ENCODE measurements around the gene NLRX1.
A peak's percentile ranks its signal among the peaks of the same experiment; 100 is the strongest.
"Not testable (repeated sequence)": the region's sequence is repeated elsewhere in the genome, so short reads cannot be mapped to it uniquely, and the experiment has no call there.

The NLRX1 gene

DNA sequence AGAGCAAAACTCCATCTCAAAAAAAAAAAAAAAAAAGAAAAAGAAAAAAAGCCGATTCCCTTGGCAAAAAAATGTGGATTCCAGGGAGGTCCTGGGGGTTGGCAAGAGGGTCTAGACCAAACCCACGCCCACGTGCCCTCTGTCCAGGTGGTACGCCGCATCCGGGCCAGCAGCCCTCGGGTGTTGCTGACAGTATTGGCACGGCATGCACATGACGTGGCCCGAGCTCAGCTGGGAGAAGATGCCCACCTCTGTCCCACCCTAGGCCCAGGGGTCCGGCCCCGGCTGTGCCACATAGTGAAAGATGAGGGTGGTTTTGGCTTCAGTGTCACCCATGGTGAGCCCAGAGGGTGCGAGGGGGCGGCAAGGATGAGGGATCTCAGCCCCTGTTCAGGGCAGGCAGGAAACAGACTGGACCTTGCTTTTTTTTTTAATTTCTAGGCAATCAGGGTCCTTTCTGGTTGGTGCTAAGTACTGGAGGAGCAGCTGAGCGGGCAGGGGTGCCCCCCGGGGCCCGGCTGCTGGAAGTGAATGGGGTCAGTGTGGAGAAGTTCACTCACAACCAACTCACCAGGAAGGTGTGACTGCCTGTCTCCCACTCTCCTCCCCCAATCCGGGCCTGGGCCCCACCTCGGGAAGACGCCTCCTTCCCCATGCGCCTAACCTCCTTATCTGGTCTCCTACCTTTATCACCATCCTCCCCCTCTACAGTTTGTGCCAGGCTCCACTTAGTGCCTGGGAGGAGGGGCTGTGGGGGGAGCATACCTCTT is 18.8 kb downstream of the NLRX1 start:
- TF ChIP-seq CTCF (IDR thresholded peaks at IDR 0.05; ENCODE audit: insufficient read depth, low read depth, low read length, missing control alignments) = no peak
- DNase-seq (ENCODE audit: low read depth) = no peak
- H3K4me3 ChIP-seq (ENCODE audit: low read length) = no peak overlapping the region

- DNase-seq (ENCODE audit: low read depth) = no peak
- no peak for TF ChIP-seq CTCF (IDR thresholded peaks at IDR 0.05; ENCODE audit: insufficient read depth, low read depth, low read length, missing control alignments)
Observed at GRCh38 chr11:119188067-119188466, 19.5 kb downstream of the NLRX1 start.

DNA sequence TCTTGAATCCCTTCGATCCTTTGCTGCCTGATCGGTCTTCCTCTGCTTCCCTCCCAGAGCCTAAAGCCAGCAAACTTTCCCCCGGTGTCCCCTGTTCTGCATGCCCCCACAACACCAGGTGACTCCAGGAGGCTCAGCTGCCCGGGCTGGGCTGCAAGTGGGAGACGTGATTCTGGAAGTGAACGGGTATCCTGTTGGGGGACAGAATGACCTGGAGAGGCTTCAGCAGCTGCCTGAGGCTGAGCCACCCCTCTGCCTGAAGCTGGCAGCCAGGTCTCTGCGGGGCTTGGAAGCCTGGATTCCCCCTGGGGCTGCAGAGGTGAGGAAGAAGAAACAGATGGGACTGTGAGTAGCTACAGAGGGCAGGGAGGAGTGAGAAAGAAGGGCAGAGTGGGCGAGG is 20.4 kb downstream of the NLRX1 start:
- TF ChIP-seq CTCF (IDR thresholded peaks at IDR 0.05; ENCODE audit: insufficient read depth, low read depth, low read length, missing control alignments) = no peak
- no peak overlapping the region for H3K4me3 ChIP-seq (ENCODE audit: low read length)
- DNase-seq (ENCODE audit: low read depth) = no peak

More at GRCh38 chr11:119188067-119188466, 19.5 kb downstream of the NLRX1 start:
- no peak overlapping the region for H3K4me3 ChIP-seq (ENCODE audit: low read length)

- no peak for TF ChIP-seq CTCF (IDR thresholded peaks at IDR 0.05; ENCODE audit: insufficient read depth, low read depth, low read length, missing control alignments)
- DNase-seq (ENCODE audit: low read depth) = no peak
- H3K4me3 ChIP-seq (ENCODE audit: low read length) = no peak overlapping the region
Observed at GRCh38 chr11:119189393-119189792, 20.9 kb downstream of the NLRX1 start.

GRCh38 chr11:119190531-119190930 is 22.0 kb downstream of the NLRX1 start:
- TF ChIP-seq CTCF (IDR thresholded peaks at IDR 0.05; ENCODE audit: insufficient read depth, low read depth, low read length, missing control alignments) = no peak
- no peak for DNase-seq (ENCODE audit: low read depth)
- no peak overlapping the region for H3K4me3 ChIP-seq (ENCODE audit: low read length)

DNA sequence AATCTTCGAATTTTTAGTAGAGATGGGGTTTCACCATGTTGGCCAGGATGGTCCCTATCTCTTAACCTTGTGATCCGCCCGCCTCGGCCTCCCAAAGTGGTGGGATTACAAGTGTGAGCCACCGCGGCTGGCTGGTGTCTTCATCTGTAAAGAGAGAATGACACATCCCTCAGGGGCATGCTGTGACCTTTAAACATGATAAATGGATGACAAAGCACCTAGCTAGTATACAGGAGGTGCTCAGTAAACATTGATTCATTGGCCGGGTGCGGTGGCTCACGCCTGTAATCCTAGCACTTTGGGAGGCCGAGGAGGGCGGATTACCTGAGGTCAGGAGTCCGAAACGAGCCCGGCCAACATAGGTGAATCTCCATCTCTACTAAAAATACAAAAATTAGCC is 22.7 kb downstream of the NLRX1 start:
- H3K4me3 ChIP-seq (ENCODE audit: low read length) = not testable (repeated sequence)
- DNase-seq (ENCODE audit: low read depth) = peak; percentile 57

DNA sequence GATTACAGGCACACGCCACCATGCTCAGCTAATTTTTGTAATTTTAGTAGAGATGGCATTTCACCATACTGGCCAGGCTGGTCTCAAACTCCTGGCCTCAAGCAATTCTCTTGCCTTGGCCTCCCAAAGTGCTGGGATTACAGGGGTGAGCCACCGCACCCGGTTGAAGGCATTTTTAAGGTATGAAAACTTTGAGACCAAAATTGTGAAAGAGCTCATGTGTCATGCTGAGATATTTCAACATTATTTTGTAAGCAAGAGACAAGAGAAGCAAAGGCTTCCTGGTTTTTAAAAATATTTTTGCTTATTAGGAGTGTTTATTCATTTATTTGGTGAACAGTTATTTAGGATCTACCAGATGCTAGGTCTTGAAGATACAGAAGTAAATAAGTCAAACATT is 23.6 kb downstream of the NLRX1 start:
- DNase-seq (ENCODE audit: low read depth) = peak; percentile 70
- TF ChIP-seq CTCF (IDR thresholded peaks at IDR 0.05; ENCODE audit: insufficient read depth, low read depth, low read length, missing control alignments) = no peak
- no peak overlapping the region for H3K4me3 ChIP-seq (ENCODE audit: low read length)
